Activated CD4-positive, alpha-beta T cell treated with anti-CD3 and anti-CD28 coated beads for 1 hour (primary cell): Measurements from ENCODE around the gene YBEY.
A peak's percentile ranks its signal among the peaks of the same experiment; 100 is the strongest.
"Not testable (repeated sequence)": the region's sequence is repeated elsewhere in the genome, so short reads cannot be mapped to it uniquely, and the experiment has no call there.

Source experiments
- DNase-seq: peaks from one replicate; pipeline ENCODE4 v3.0.0-alpha.2; 2020

Gene YBEY, protein sequence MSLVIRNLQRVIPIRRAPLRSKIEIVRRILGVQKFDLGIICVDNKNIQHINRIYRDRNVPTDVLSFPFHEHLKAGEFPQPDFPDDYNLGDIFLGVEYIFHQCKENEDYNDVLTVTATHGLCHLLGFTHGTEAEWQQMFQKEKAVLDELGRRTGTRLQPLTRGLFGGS

GRCh38 chr21:46285761-46286647 lies at the start of gene YBEY:
Gene YBEY (plus strand): TSS chr21:46286342. CDS start chr21:46286914, 572 bp downstream.
- peak; percentile 71 for DNase-seq

DNA sequence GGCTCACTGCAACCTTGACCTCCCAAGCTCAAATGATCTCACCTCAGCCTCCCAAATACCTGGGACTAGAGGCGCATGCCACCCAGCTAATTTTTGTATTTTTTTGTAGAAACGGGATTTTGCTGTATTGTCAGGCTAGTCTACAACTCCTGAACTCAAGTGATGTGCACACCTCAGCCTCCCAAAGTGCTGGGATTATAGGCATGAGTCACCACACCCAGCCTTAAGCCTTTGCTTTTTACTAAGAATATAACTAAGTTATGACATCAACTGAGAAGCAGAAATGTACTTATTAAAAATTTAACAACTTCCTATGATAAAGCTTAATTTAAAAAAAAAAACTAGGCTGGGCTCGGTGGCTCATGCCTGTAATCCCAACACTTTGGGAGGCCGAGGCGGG lies 48.7 kb upstream of the YBEY start:
- no peak for DNase-seq

GRCh38 chr21:46239817-46240325 lies 46.3 kb upstream of the YBEY start:
- no peak for DNase-seq

- not testable (repeated sequence) for DNase-seq
These were observed 44.6 kb upstream of the YBEY start for GRCh38 chr21:46241577-46241976.

DNA sequence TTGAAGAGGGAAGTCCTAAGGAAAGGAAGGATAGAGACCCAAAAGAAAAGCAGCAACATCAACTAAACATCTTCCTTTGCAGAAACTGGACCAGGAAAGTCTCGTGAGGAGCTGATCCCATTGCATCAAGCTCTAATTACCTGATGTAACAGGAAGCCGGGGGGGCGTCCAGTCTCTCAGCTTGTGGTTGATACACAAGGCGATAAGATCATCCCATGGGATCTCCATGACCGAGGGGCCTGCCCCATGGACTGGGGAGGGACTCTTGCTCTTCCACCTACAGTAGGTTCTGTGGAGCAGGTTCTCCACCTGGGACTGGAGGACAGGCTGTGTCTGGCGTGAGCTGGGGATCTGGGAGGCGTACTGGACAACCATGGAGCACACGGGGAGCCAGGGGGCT lies 42.8 kb upstream of the YBEY start:
- no peak for DNase-seq

DNA sequence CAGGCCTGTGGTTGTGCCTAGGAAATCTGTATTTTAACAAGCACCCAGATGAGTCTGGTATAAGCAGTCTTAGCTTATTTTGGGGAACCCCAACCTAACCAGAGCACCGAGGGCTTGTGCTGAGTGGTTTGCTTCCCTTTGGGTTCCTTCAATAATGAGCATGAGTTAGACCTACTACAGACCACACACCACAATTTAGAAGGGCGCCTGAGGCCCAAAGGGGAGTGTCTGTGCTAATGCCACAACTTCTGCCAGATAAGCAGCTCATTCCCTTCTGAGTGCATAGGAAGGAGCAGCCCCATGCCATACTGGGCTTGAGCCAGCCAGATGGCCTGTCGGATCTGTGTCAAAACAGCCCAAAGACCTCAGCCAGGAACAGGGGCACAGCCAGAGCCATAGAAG lies 42.2 kb upstream of the YBEY start:
- no peak for DNase-seq

DNA sequence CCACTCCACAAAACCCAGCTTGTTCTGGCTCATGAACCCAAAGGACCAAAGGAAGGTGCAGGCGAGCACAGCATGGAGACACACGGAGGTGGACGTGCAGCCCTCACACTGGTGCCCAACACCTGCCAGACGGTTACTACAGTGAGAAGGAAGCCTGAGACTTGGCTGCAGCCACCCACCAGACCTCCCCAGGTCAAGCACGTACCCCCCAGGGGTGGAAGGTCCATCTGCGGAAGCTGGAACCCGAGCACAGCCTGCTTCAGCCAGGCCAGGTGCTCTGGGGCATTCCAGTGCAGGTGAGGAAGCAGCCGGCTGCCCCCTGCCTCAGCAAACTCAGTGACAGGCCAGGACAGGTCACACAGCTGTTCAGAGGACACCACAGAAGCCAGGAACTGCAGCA lies 41.5 kb upstream of the YBEY start:
- no peak for DNase-seq

- no peak for DNase-seq
These were observed 40.8 kb upstream of the YBEY start for GRCh38 chr21:46245213-46245915.

- DNase-seq = no peak
These were observed 39.8 kb upstream of the YBEY start for GRCh38 chr21:46246345-46246744.

DNA sequence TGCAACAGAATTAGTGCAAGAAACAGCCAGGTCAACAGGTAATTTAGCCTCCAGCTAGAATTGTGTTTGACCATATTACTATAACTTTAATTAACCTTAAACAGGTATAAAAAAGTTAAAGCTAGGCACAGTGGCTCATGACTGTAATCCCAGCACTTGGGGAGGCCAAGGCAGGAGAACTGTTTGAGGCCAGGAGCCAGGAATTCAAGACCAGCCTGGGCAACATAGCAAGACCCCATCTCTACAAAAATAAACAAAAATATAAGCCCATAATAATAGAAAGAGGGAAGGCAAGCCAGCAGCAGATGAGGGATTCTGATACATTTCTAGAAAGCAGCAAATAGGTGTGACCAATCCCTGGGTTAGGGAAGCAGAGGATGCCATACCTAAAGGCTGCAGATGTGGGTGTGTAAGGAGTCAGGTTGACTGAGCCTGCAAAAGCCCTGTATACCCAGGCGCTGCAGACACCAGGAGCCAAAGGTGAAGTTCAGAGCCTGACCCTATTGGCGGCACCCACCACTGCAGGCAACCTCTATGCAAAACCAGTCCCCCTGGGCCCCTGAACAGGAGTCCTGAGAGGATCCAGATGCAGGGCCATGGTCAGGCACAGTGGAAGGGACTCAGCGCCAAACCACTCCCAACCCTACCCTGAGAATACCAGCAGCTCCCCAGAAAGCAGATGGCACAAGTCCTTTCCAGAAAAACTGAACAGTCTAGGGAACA lies 38.3 kb upstream of the YBEY start:
- DNase-seq = no peak

DNA sequence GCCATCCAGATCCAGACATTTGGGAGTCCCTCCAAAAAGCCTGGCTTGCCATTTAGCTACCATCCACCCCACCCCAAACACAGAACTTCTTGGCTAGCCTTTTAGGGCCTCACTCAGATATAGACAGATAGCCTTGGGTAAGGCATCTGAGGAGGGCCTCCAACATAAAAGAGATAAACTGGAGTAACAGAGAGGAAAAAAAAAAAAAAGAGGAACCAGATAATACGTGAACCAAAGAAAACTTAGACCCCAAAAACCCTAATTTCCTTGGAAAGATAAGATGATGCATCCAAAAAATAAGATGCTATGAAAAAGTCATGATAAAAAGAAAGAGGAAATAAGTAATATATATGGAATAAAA lies 37.7 kb upstream of the YBEY start:
- no peak for DNase-seq

DNA sequence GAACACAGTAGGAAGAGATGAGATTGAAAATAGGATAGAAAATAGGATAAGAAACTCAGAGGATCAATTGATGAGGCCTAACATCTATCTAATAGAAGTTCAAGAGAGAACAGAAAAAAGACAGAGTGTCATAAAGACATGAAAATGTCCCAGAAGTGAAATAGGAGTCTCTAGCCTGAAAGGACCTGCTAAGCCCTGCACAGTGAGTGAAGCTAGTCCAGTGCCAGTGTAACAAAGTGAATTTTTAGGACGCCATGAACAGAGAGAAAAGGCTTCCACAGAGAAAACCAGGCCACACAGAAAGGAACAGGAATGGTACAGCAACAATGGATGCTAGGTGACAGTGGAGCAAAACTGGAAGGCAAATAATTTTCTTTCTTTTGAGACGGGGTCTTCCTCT lies 37.3 kb upstream of the YBEY start:
- DNase-seq = no peak

DNA sequence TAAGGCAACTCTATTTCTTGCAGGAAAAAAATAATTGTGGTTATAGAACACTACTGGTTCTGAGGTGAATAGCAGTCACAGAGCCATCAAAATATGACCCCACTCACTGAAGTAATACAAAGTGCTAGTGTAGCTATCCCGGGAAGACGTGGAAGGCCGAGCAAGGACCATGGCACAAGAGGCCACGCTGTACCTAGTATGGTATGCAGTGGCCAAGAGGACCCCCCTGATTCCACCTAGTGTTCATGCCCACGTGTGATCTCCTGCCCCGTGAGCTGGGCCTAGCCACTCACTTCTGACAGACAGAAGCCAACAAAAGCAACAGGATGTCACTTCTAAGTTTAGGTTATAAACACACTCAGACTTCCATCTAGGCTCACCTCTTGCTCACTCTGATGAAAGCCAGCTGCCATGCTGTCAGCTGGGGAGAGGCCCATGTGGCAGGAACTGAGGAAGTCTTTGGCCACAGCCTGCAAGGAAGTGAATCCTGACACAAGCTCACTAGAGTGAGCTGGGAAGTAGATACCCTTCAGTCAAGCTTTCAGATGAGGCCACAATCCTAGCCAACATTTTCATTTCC lies 35.9 kb upstream of the YBEY start:
- no peak for DNase-seq

DNA sequence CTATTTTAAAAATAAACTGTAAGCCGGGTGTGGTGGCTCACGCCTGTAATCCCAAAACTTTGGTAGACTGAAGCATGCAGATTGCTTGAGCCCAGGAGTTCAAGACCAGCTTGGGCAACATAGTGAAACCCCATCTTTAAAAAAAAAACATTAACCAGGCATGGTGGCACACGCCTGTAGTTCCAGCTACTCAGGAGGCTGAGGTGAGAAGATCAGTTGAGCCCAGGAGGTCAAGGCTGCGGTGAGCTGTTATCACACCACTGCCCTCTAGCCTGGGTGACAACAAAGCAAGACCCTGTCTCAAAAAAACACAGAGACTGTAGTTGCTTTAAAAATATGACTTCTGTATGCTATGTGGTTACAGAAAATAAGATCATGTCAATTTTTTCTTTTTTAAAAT lies 33.3 kb upstream of the YBEY start:
- no peak for DNase-seq

GRCh38 chr21:46253610-46254124 lies 32.5 kb upstream of the YBEY start:
- no peak for DNase-seq

GRCh38 chr21:46254208-46254975 lies 31.8 kb upstream of the YBEY start:
- DNase-seq = no peak

- no peak for DNase-seq
These were observed 31.0 kb upstream of the YBEY start for GRCh38 chr21:46255166-46255565.

DNA sequence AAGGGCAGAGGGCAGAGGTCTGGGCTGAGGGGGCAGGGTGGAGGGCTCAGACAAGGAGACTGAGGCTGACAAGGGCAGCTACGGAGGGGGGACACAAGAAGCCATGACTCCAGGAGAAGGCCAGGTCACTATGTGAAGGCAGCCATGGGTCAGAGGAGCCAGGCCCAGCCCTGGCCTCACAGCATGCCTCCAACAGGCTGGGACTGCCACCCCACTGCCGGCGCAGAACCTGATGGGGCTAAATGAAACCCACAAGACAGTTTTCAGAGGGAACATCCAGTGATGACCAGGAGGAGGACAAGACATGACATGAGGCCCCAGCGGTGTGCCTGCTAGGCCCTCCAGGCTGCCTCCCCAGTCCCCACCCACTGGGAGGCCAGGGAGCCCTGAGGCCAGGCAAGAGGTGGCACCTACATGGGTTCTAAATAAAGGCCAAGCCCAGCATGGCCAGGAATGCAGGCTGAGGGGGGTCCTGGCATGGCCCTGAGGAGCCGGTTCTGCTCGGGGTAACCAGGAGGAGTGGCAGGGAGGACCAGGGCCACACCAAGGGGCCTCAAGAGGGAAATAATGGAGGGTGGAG lies 30.3 kb upstream of the YBEY start:
- DNase-seq = no peak

DNA sequence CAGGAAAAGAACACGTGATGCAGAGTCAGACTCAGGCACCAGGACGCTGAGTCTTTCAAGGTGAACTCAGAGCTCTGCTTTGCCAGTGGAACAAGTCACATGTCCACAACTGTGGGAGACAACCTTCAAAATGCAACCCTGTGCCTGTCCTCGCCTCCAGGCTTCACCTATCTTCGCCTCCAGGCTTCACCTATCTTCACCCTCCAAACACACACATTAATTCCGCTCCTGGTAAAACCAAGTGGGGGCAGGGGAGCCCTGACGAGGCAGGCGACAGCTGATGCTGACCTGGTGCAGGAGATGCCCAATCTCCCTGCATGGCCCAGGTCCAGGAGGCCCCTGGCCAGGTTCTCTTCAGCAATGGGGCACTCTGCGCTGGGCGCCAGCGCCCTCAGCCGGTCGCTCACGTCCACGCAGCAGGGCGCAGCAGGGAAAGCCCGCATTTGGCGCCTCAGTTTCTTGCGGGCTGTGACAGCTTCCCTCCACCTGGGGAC lies 29.6 kb upstream of the YBEY start:
- DNase-seq = no peak

- DNase-seq = no peak
These were observed 22.0 kb upstream of the YBEY start for GRCh38 chr21:46264046-46264689.
